HuH-7 (cell line): ENCODE measurements around the gene ENOX1.

Source experiments
- DNase-seq: peaks from one replicate; pipeline ENCODE4 v3.0.0; 2011; ENCODE audit warnings: low spot score

ENOX1 gene

DNA sequence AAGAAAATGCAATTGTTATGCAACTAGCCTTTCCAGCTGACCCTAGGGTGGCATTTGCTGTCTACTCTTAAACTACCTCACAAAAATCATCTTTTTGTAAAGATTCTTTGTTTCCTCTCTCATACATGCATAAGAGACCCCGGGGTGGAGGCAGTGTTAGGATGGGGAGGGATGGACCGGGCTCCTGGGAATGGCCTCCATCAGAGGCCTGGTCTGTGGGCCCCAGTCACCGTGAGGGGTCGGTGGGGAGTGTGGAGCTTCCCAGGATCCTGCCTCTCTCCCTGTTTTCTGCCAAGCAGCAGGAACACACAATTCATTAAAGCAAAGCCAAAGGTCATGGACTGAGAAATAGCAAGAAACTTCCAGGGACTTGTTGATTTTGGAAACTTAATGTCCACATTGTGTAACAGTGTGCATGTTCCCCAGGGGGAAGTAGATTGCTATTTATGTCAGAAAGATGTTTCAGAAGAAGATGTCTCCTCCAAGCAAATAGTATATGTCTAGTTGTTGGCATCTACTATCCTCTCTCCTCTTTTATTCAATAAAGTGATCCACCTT is 241.4 kb downstream of the ENOX1 start:
- DNase-seq: no peak

DNA sequence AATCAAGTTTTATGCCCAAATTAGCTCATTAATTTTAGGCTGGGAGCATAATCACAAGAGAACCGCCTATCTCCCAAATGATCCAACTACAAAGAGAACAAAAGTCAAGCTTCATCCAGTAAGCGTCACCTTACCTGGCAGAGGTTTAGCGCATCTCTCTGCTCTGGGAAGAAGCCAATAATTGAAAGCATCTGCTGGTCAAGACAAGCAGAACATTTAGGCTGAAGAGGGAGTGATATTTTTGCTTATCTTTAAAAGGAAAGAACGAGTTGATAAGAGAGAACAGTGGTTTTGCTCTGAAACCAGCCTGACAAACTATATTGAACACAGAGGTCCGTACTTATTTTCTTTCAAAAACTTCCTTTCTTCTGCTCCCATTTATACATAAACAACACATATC is 242.1 kb downstream of the ENOX1 start:
- DNase-seq: no peak

DNA sequence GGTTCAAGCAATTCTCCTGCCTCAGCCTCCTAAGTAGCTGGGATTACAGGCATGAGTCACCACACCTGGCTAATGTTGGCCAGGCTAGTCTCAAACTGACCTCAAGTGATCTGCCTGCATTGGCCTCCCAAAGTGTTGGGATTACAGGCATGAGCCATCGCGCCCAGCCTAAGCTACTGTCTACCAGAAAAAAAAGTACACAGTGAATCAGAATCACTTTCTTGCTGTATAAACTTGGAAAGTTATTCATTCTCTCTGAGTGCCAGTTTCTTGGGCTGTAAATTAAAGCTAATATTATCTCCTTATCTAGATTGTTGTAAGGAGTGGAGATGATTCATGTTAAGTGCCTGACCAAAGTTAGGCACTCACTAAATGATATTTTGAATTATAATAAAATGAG is 242.8 kb downstream of the ENOX1 start:
- DNase-seq: no peak

DNA sequence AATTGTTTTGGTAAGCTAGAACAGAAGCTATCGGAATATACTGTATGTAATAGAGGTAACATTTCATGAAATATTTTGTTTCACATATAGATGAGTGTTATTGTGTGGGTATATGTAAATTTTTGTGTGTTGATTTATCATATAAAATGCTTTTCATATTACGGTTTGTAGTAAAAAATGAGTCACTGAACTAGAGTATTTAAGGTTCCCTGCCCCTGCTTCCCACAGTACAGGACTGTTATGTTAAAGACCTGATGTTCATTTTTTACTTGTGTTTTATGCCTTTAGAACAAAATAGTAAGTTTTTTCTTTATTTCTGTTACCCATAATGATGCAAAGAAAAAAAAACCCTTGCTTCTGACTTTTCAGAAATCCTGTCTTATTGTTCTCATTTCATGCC is 243.4 kb downstream of the ENOX1 start:
- DNase-seq: no peak

- no peak for DNase-seq
These were observed 249.6 kb downstream of the ENOX1 start for GRCh38 chr13:43537124-43537523.

DNA sequence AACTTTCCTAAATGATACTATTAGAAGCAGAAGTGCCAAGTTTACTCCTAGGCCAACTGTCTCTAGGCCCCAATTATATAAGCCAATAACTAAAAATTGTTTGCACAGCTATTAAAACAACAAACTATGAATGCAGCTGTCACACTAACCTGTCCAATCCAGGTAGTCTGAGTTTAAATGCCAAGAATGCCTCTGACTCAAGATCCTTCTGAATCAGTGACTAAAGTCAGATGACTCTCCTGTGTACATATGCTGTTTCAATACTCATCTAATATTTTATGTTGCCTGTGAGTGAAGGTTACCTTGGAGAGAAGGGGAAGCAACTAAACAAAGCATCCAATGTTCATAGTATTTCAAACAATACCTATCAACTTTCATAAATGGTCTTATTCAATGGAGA is 257.0 kb downstream of the ENOX1 start:
- DNase-seq: no peak

- DNase-seq: no peak
These were observed 257.8 kb downstream of the ENOX1 start for GRCh38 chr13:43528992-43529391.

DNA sequence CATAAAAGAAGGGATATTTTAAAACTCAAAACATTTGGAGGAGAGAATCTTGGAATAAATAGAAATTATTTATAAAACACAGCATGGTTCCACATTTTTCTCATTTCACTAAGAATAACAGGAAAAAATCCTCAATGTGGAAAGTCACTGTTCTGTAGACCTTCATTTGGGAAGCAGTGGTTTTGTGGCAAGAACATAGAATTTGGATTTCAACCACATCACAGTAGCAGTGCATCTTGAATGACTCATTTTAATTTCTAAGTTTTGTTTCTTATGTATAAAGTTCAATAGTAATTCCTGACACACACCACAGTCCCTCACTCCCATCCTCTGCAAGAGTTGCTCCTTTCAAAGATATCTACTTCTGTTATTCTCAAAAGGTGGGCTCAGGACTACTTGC is 264.0 kb downstream of the ENOX1 start:
- DNase-seq: no peak

- DNase-seq: no peak
These were observed 266.4 kb downstream of the ENOX1 start for GRCh38 chr13:43520351-43520750.

DNA sequence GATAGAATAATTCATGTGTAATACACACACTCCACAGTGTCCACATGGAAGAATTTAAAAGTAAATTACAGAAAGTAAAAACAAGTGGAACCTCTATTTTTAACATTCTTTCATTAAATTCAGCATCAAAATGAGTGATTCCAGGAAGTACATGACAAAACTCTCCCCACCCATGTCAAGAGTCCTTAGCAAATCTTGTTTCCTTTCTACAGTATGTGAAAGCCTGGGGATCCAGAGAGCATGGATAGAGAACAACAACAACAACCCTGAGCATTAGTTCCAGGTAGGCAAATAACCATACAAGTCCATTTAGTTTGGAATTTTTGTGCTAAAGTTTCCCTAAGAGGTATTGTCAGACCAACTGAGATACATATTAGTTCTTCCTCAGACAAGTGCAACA is 267.9 kb downstream of the ENOX1 start:
- DNase-seq: no peak

DNA sequence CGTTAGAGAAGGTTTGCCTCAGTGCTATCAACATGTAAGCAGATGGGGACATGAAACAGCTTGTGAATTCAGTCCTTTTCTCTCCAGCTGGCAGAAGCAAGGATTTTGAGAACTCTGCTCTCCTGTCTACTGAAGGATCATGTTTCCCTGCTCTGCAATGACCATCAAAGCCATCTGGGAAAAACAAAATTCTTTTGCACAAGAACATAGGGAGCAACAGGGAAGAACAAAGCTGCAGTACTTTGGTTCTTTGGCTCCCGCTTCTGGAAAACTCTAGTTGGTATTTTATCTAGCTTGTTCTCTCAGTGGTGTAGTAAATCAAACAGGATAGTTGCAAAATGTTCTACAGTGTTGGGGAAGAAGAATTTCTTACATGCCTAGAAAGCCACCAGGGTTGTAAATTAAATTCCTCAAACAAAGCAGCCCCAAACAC is 270.4 kb downstream of the ENOX1 start:
- DNase-seq: no peak

GRCh38 chr13:43515531-43515930 is 271.2 kb downstream of the ENOX1 start:
- no peak for DNase-seq

- DNase-seq: no peak
These were observed 272.5 kb downstream of the ENOX1 start for GRCh38 chr13:43514311-43514710.

DNA sequence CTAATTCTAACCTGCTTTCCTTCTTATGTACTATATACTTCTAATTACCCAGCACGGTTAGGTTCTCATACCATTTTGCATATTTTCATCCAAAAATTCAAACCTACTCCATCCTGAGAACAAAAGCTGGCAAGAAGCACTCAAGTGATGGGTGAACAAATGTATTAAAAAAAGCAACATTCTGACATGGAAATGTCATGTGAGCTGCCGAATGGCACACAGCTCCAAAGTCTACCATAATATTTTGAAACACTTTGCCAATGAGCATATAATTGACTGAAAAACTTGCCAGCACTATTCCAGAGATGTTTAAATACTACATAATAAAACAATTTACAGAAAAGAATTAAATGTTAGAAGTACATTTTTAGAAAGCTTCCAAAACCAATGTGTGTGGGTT is 274.6 kb downstream of the ENOX1 start:
- no peak for DNase-seq

GRCh38 chr13:43510956-43511901 is 275.5 kb downstream of the ENOX1 start:
- DNase-seq: no peak

DNA sequence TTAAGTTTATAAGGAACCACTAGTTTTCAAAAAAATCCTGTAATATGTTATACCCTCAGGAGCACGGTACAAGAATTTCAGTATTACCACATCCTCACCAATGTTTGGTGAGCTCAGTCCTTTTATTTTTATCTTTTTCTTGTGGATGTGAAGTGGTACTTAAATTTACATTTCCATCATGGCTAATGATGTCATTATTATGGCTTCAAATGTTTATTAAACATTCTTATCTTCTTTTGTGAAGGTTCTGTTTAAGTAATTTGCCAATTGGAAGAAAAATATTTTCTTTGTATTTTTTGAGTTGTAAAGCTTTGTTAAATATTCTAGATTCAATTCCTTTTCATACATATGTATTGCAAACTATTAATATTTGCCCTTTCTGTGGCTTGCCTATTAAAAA is 291.0 kb downstream of the ENOX1 start:
- no peak for DNase-seq

DNA sequence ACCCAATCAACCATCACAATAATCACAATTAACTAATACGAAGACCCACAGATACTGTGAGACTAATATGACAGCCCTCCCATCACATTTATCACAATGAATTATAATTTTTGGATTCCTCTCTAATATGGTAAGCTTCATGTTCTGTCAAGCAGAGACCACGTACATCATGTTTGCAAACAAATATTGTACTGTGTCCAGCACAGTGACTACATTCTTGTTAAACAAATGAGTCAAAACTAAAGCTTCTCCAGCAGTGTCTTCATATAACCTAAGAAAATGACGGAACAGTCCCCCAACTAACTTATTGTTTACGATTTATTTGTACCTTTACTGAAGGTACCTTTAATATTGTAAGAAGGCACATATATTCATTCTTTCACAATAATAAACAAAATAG is 292.6 kb downstream of the ENOX1 start:
- DNase-seq: no peak

- DNase-seq: no peak
These were observed 293.2 kb downstream of the ENOX1 start for GRCh38 chr13:43493496-43494000.

DNA sequence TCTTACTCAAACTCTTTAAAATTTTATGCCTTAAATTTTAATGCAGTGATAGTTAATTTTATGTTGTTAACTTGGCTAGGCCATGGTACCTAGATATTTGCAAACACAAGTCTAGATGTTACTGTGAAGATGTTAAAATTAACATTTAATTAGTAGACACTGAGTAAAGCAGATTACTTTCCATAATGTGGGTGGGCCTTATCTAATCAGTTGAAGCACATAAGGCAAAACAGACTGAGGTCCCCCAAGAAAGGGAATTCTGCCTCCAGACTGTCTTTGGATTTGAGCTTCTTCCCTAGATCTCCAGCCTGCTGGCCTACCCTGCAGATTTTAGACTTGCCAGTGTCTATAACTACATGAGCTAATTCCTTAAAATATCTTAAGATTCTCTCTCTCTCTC is 294.0 kb downstream of the ENOX1 start:
- no peak for DNase-seq

- no peak for DNase-seq
These were observed 294.5 kb downstream of the ENOX1 start for GRCh38 chr13:43492311-43492710.

DNA sequence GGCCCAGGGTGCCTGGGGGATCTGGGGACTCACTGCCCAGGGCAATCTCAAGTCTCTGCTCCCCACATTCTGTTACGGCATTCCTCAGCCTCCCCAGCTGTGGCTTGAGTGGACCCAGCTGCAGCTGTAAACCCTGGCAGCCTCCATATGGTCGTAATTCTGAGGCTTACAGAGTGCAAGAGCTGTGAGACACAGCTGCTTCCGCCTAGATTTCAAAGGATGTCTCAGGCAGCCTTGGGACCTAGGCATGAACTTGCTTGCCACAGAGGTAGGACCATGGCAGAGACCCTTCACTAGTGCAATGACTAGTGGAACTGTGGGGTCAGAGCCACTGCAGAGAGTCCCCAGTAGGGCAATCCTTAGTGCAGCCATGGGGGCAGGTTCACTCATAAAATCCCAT is 297.5 kb downstream of the ENOX1 start:
- no peak for DNase-seq

- no peak for DNase-seq
These were observed 298.9 kb downstream of the ENOX1 start for GRCh38 chr13:43487885-43488284.

GRCh38 chr13:43487461-43487860 is 299.3 kb downstream of the ENOX1 start:
- DNase-seq: no peak
